ENCODE data around the gene THAP5. TPM values are rescaled to one million over a fixed set of nuclear protein-coding genes. Genes with fewer than 3 reads are reported as not detected.

THAP5 gene
- total RNA-seq (2022; extraction: Qiagen RNA extraction) = 11.0 to 15.8 TPM (median 14.0 TPM) in 5 replicates

GRCh38 chr7:108569381-108570145 is at the start of gene THAP5, which contains the start of gene DNAJB9:
THAP5 (minus strand) TSS chr7:108569706; CDS start chr7:108569569, 137 bp downstream.
DNAJB9 (plus strand) TSS chr7:108569874; CDS start chr7:108571727, 1,853 bp downstream.

GRCh38 chr7:108525985-108526767 is 43.3 kb downstream of the THAP5 start, which contains the start of gene PNPLA8:
PNPLA8 (minus strand) TSS chr7:108526135; CDS start chr7:108515491, 10,644 bp downstream.

Other genes with a start within 250 kb of the THAP5 start
- gene NRCAM, start 113.3 kb downstream of the THAP5 start, total RNA-seq (2022; extraction: Qiagen RNA extraction) = 77.0 to 105 TPM (median 98.6 TPM) in 5 replicates
- 13.0 to 18.7 TPM (median 16.8 TPM) in 5 replicates for gene PNPLA8, start 43.6 kb downstream of the THAP5 start, total RNA-seq (2022; extraction: Qiagen RNA extraction)
- 8.2 to 10.8 TPM (median 8.7 TPM) in 5 replicates for gene DNAJB9, start 168 bp upstream of the THAP5 start, total RNA-seq (2022; extraction: Qiagen RNA extraction)